GM23338 (cell line): Measurements from ENCODE around the gene NTM.

Source experiments
- CREB1 ChIP-seq: fragments of 250-450 bp; sonication (Bioruptor Pico); IDR thresholded peaks from 2 replicates; pipeline ENCODE4 v1.5.0; 2020; ENCODE audit warnings: low read depth, mild to moderate bottlenecking, moderate library complexity
- EZH2 ChIP-seq: fragments of 200-600 bp; sonication (generic); IDR thresholded peaks from one replicate; pipeline ENCODE4 v1.8.0; 2017; ENCODE audit warnings: antibody characterized with exemption, mild to moderate bottlenecking, low read depth; ENCODE audit not compliant: unreplicated experiment
- EZH2phosphoT487 ChIP-seq: fragments of 200-600 bp; sonication (generic); IDR thresholded peaks from one replicate; pipeline ENCODE4 v1.8.1; 2018; ENCODE audit warnings: antibody characterized with exemption; ENCODE audit not compliant: unreplicated experiment
- JUNB ChIP-seq: IDR thresholded peaks from one replicate; pipeline ENCODE4 v1.6.1; 2016; ENCODE audit warnings: antibody characterized with exemption; ENCODE audit not compliant: unreplicated experiment
- NANOG ChIP-seq: IDR thresholded peaks from 2 replicates; pipeline ENCODE4 v1.6.1; 2016; ENCODE audit warnings: antibody characterized with exemption, borderline replicate concordance
- POLR2AphosphoS5 ChIP-seq: IDR thresholded peaks from 2 replicates; pipeline ENCODE4 v1.6.1; 2016; ENCODE audit warnings: antibody characterized with exemption, low read depth
- STAT1 ChIP-seq: IDR thresholded peaks from one replicate; pipeline ENCODE4 v1.6.1; 2016; ENCODE audit warnings: antibody characterized with exemption; ENCODE audit not compliant: unreplicated experiment
- ZNF462 ChIP-seq: fragments of 250-450 bp; sonication (Bioruptor Pico); IDR thresholded peaks from 2 replicates; pipeline ENCODE4 v1.5.0; 2020; ENCODE audit warnings: mild to moderate bottlenecking, moderate library complexity
- TF ChIP-seq, protein P1 (sequence below), 2 experiments: fragments of 200-600 bp in 1 of 2; sonication (generic) in 1 of 2; conservative IDR thresholded peaks; 2 replicates each; pipeline versions ENCODE4 v1.5.1 to v1.6.1; 2016 to 2017; ENCODE audit warnings: antibody characterized with exemption in 2 of 2, low read depth in 2 of 2, mild to moderate bottlenecking in 2 of 2, moderate library complexity in 1 of 2
- TF ChIP-seq, protein P2 (sequence below): IDR thresholded peaks from one replicate; pipeline ENCODE4 v1.6.1; 2018; ENCODE audit warnings: antibody characterized with exemption; ENCODE audit not compliant: unreplicated experiment
- TF ChIP-seq, protein P3 (sequence below): IDR thresholded peaks from 2 replicates; pipeline ENCODE4 v1.6.1; 2016; ENCODE audit warnings: antibody characterized with exemption

DNA sequence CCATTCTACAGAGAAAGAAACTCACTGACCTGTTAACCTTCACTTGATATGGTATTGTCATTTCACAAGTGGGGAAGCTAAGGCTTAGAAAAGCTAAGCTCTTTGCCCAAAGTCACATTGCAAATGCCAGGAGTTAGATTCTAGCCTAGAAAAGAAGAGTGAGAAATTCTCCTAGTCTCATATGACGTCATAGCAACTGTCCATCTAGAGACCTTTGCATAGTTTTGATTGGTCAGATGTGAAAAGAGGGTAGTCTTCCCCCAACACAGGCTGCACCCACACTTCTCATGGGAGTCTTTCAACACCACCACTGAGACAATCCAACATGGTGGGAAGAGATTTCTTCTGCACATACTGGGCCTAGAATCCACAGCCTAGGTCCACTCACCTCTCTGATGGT, 197.9 kb downstream of the NTM start:
- TF ChIP-seq, protein P1, sequence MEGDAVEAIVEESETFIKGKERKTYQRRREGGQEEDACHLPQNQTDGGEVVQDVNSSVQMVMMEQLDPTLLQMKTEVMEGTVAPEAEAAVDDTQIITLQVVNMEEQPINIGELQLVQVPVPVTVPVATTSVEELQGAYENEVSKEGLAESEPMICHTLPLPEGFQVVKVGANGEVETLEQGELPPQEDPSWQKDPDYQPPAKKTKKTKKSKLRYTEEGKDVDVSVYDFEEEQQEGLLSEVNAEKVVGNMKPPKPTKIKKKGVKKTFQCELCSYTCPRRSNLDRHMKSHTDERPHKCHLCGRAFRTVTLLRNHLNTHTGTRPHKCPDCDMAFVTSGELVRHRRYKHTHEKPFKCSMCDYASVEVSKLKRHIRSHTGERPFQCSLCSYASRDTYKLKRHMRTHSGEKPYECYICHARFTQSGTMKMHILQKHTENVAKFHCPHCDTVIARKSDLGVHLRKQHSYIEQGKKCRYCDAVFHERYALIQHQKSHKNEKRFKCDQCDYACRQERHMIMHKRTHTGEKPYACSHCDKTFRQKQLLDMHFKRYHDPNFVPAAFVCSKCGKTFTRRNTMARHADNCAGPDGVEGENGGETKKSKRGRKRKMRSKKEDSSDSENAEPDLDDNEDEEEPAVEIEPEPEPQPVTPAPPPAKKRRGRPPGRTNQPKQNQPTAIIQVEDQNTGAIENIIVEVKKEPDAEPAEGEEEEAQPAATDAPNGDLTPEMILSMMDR (conservative IDR thresholded peaks at IDR 0.05; ENCODE audit: low read depth in 2 of 2) = no peak
- TF ChIP-seq STAT1 = no peak
- no peak for TF ChIP-seq JUNB
- no peak for TF ChIP-seq EZH2
- no peak for TF ChIP-seq CREB1 (CRISPR knock-in tag)
- TF ChIP-seq, protein P2, sequence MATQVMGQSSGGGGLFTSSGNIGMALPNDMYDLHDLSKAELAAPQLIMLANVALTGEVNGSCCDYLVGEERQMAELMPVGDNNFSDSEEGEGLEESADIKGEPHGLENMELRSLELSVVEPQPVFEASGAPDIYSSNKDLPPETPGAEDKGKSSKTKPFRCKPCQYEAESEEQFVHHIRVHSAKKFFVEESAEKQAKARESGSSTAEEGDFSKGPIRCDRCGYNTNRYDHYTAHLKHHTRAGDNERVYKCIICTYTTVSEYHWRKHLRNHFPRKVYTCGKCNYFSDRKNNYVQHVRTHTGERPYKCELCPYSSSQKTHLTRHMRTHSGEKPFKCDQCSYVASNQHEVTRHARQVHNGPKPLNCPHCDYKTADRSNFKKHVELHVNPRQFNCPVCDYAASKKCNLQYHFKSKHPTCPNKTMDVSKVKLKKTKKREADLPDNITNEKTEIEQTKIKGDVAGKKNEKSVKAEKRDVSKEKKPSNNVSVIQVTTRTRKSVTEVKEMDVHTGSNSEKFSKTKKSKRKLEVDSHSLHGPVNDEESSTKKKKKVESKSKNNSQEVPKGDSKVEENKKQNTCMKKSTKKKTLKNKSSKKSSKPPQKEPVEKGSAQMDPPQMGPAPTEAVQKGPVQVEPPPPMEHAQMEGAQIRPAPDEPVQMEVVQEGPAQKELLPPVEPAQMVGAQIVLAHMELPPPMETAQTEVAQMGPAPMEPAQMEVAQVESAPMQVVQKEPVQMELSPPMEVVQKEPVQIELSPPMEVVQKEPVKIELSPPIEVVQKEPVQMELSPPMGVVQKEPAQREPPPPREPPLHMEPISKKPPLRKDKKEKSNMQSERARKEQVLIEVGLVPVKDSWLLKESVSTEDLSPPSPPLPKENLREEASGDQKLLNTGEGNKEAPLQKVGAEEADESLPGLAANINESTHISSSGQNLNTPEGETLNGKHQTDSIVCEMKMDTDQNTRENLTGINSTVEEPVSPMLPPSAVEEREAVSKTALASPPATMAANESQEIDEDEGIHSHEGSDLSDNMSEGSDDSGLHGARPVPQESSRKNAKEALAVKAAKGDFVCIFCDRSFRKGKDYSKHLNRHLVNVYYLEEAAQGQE = no peak
- no peak for TF ChIP-seq POLR2AphosphoS5
- TF ChIP-seq, protein P3, sequence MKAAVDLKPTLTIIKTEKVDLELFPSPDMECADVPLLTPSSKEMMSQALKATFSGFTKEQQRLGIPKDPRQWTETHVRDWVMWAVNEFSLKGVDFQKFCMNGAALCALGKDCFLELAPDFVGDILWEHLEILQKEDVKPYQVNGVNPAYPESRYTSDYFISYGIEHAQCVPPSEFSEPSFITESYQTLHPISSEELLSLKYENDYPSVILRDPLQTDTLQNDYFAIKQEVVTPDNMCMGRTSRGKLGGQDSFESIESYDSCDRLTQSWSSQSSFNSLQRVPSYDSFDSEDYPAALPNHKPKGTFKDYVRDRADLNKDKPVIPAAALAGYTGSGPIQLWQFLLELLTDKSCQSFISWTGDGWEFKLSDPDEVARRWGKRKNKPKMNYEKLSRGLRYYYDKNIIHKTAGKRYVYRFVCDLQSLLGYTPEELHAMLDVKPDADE = no peak
- TF ChIP-seq NANOG = no peak
- no peak for TF ChIP-seq EZH2phosphoT487
- TF ChIP-seq ZNF462 = no peak
